Dermis microvascular lymphatic vessel endothelial cell (primary cell): Measurements from ENCODE around the gene ADAP1. TPM values are rescaled to one million over a fixed set of nuclear protein-coding genes. Genes with fewer than 3 reads are reported as not detected.

ENCODE experiments used
- DNase-seq, 2 donors: peaks; one replicate each; pipeline versions ENCODE4 v3.0.0 to v3.0.0-alpha.2; 2010; ENCODE audit warnings: low read depth in 2 of 2
- total RNA-seq: library from RNA; depleted of rRNA; stranded (reverse); fragments of >200 nt; gene quantifications from 2 replicates; pipeline ENCODE4 v1.2.1, GENCODE V29; 2014

The ADAP1 gene
- total RNA-seq, 1 donor from 2014 or later = 1.8 TPM

DNA sequence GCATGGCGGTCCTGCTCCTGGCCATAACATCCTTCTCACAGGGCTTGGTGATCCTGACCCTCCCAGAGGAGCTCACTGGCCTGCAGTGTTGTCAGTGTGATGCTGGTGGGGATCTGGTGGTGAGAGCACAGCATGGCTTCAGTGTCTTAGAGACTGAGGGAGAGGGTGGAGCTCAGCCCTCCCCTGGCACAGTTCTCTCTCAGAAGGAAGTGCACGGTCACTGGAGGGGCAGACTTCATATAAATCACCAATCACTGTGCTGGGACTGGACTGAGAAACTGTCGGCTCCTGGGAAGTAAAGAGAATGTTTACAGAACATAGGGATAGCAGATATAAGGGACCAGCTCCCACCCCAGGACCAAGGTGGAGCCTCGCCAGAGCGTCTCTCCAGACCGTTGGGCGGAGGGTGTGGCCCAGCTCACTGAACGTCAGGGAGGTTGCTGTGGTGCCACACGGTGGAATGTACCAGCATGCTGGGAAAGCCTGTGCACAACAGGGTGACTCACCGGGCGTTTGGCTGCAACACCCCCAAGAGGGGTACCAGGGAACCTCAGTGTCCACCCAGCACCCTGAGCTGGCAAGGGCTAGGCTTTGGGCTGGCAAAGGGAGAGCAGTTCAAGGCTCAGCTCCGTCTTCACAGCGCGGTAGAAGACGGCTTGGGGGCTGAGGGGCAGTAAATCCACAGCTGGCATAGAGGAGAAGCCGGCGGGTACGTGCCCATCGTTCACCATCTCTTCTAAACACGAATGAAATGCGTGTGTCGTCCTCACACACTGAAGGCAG is 86.9 kb downstream of the ADAP1 start:
- DNase-seq = peak in 1 of 2 donors; percentile 22

DNA sequence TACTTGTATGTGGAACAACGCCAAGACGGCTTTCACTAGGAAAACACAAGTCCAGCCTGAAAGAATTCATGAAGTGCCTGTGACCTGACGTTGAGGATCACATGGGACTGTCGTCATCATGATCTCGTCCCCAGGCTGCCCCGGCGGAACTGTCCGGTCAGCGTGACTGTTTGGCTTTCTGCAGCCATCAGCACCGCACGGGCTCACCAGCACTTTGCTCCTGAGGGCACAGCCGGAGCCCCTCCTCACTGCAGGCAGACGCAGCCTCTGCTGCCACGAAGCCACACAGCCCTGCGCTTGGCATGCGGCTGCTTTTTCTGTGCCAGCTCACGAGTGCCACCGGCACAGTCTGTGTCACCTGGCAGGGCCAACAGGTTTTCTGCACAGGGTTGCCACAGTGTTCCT is 87.5 kb downstream of the ADAP1 start:
- DNase-seq = peak; percentile 43

DNA sequence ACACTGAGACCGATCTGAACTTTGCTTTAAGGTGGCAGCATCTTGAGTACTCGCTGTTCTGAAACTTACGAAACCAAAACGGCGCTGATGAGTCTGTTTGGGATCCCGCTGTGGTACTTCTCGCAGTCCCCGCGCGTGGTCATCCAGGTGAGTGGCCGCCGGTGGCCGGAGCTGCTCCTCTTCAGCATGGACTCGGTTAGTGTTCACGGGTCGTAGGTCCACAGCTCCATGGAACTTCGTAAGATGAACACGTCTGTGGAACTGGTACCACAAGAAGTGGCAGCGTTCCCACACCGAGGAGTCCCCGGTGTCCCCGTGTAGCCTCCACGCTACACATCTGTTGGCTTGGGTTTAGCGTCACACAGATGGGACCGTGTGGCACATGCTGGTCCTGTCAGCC is 88.6 kb downstream of the ADAP1 start:
- no peak for DNase-seq

DNA sequence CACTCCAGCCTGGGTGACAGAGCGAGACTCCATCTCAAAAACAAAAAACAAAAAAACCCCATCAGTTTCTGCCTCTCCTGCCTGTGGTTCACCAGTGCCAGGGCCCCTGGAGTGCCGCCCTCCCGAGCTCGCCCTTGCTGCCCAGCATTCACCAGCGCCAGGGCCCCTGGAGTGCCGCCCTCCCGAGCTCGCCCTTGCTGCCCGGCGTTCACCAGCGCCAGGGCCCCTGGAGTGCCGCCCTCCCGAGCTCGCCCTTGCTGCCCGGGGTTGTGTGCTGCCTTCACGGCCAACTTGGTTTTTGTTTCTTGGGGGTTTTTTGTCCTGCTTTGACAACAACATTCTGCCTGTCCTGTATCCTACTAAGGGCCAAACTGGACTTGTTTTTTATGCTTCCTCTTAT is 91.4 kb downstream of the ADAP1 start:
- DNase-seq = no peak

DNA sequence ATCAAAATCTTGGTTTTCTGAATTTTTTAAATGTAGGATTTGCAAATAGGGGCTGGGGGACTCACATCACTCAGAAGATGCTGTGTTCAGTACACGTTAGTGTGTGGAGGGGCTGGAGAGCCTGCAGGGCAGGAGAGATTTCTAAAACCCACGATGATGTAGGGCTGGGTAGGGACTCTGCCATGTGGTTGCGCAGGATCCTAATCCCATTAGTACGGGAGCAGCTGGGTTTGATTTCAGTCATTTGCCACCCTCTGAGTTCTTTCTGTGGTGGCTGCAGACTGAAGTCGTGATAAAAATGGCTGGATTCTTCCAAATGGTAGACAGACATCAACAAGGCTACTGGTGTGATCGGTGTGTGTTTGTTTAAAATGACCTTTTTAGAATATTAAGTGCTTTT is 92.3 kb downstream of the ADAP1 start:
- no peak for DNase-seq

DNA sequence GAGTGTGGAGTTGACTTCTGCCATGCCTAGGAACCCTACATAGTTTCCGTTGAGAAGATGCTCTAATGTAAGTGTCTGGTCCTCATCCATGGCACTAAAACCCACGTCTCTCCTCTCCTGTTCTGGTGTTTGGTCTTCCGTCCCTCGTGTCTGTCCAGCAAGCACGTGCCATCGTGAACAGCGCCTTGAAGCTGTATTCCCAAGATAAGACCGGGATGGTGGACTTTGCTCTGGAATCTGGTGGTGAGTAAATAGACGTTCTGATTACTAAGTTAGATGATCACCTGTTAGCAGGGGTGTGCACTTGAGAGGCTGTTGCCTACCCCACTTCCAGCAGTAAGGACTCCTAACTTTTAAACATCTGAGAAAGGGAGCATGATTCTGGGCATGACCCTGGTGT is 93.3 kb downstream of the ADAP1 start:
- DNase-seq = no peak

DNA sequence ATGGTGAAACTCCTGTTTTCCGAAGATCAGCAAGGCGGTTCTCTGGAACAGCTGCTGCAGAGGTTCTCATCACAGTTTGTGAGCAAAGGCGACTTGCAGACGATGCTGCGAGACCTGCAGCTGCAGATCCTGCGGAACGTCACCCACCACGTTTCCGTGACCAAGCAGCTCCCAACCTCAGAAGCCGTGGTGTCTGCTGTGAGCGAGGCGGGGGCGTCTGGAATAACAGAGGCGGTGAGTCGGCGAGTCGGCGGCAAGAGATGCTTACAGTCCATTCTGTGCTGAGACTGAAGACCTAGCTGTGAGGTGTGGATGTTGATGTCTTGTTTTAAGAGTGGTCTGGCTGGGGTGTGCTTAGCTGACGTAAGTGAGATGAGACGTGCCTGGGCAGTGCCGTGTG is 94.3 kb downstream of the ADAP1 start:
- no peak for DNase-seq

DNA sequence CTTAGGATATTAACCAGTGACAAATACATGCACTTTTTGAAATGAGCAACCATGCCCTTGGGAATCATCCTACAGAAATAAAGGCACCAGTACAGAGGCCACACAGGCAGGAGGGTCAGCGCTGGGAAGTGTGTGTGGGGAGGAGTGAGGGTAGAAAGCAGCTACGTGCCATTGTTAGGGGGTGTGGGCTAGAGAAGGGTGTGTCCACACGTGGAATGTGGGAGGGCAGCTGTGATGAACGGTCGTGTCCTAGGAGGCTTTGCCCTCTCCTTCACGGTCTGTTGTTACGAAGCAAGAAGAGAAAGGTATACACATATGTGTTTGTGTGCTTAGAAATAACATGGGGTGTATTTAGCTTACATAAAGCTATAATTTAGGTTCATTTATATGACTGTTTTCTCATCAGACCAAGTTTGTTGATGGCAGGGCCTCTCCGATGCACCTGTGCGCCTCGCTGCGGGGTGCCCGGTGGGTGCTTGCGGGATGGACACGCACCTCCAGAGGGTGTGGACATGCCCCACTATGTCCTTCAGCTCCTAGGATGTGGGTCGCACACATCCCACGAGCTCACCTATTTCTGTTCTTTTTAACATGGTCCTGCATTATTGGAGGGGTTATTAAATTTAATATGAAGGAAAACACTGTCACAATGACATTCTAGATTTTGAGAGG is 95.0 kb downstream of the ADAP1 start:
- no peak for DNase-seq

DNA sequence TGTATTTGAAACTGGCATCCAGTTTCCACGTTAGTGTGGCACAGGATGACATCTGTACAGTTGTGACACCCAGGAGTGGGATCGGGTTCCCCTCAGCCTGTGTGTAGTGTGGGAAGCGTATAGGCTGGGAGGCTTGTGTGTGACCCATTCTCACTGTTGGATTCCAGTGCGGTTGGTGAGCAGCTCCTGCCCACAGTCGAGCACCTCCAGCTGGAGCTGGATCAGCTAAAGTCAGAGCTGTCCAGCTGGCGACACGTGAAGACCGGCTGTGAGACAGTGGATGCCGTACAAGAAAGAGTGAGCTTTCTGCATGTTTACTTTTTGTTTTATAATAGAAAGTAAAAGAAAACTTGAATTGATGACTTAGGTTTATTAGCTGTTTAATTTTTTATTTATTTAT is 96.8 kb downstream of the ADAP1 start:
- DNase-seq = no peak

DNA sequence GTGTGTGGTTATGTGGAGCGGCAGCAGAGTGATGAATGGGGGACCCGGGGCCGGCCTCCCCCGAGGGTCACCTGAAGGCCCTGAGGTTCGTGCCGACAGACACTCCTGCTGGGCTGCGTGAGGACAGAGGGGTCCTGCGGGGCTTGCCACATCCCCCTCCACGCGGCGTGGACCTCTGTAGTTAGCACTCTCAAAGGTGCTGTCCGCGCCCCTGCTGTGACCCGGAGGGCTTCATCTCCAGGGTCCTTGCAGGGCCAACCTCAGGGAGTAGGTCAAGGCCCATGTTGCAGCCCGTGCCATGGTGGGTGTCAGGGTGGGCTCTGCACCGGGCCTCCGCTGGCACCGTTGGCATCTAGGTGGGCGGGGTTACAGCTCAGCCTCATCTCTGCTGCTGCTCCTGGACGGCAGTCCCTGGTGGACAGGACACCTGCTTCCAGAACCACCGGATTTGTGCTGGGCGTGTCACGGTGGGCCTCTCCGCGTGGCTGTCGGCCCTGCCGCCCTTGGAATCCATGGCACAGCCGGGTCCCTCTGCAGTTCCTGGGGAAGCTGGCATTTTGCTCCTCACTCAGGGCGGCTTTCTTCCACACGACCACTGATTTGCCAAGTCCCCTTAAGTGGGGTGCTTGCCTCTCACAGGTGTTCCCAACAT is 97.9 kb downstream of the ADAP1 start:
- DNase-seq = no peak

DNA sequence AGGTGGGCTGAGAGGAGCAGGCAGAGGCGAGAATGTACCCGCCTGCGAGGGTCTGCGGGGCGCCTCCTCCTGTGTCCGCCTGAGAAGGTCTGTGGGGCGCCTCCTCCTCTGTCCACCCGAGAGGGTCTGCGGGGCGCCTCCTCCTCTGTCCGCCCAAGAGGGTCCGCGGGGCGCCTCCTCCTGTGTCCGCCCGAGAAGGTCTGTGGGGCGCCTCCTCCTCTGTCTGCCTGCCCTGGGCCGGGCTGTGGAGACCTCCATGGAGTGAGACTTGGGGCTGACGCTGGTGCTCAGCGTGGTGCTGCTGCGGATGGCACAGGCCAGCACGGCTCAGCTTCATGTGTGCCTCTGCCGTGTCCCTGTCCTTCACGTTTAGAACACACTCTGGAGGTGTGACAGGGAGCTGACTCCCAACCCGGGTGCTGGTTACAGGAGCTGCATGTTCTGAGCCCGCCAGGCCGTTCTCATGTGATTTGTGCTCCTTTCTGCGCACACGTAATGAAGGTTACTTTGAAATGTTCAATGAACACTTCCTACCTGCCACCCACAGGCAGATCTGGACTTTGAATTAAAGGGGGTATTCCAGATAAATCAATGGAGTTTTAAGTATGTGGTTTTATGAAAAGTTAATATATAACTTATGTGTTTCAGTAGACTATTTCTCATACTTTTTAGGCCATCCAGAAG is 98.7 kb downstream of the ADAP1 start:
- no peak for DNase-seq

DNA sequence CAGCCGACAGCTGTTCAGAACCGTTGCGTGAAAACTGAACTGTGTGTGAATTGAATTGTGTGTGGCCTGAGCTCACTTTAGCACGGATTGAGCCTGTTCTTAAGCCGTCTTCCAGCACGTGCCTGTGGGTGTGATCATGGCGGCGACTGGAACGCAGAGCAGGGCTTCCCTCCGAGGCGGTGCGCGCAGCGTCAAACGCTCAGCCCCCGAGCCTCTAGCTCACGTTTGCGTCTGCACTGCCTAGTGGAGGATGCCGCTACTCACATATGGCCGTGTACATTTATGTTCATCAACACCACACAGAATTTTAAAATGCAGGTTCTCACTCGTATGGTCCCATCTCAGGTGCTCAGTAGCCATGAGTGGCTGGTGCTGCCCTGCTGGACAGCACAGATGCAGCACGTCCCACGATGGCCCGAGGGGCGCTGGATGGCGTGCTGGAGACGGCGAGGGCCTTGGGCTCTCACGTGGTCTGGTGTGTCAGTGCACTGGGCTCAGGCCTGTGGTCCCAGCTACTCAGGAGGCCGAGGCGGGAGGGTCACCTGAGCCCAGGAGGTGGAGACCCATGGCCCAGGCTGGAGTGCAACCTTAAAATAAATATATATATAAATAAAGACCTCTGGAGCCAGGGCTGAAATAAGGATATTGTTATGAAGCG is 100.2 kb downstream of the ADAP1 start:
- no peak for DNase-seq

DNA sequence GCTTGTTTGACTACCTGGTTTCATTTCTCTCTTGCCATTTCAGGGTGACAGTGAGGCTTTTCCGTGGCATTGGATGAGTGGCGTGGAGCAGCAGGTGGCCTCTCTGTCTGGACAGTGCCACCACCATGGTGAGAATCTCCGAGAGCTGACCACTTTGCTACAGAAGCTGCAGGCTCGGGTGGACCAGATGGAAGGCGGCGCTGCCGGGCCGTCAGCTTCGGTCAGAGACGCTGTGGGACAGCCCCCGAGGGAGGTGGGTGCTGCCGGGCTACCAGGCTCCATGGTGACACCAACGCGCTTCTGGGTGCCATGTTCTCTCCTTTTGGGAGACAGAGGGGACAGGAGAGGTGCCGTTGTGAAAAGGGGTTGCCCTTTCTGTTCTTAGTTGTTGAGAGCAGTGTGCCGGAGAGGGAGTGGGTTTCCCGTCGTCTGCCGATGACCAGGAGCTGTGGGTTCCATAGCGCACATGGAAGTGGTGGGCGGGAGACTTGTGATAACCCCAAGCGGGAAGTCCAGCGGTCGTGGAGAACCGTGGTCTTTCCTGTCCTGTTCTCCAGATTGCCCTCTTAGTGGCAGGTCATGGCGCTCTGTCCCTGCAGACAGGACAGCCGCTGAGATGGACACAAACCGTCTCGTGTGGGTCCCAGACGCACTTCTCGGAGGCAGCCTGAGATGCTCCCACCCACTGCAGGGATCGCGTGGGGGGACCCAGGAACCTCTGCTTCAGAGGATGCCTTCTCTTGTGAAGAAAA is 100.9 kb downstream of the ADAP1 start:
- no peak for DNase-seq

DNA sequence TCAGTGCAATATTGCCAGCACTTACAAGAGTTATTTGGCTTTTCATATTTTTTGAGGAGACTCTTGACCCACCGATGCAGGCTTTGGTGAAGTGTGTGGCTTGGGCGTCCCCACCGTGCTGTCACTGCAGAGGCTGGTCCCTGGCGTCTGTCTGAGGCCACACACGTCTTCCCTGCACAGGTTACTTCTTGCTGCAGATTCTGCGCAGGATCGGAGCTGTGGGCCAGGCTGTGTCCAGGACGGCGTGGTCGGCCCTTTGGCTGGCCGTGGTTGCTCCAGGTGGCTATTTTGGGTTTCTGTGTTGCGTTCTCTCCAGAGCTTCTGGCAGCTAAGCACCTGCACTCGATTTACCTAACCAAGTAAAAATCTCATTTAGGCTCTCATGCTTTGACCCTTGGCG is 103.3 kb downstream of the ADAP1 start:
- no peak for DNase-seq

DNA sequence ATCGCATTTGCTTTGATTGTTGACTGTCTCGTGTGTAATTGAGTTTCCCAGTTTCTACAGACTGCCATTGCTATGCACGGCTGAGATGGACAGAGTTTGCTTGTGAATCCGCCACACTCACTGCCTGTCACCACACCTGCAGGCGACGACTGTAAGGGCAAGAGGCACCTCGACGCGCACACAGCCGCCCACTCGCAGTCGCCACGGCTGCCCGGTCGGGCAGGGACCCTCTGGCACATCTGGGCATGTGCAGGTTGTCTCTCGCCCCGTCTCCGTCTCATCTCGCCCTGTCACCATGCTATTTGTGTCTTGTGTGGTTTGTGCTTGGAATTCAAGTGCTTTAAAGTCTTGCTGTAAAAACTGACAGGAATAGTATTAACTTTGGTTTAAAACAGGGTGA is 104.7 kb downstream of the ADAP1 start:
- DNase-seq = no peak

DNA sequence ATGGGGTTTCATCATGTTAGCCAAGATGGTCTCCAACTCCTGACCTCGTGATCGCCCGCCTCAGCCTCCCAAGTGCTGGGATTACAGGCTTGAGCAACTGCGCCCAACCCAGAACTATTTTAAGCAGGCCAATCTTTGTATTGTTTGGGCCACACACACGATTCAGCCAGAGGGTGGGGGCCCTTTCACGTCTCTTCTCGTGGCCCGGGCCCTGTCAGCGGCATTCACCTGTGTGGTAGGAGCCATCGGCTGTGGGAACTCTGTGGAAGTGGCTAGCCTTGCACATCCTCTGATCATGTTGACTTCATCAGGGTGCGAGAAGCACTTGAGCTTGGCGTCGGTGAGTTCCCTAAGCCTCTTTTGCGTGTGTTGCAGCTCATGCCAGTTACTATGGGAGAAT is 105.3 kb downstream of the ADAP1 start:
- no peak for DNase-seq

Other genes starting within 250 kb of the ADAP1 start
- gene DNAAF5, start 228.0 kb downstream of the ADAP1 start, total RNA-seq = 14.4 and 18.8 TPM in 2 replicates
- gene PRKAR1B, start 227.4 kb downstream of the ADAP1 start, total RNA-seq = 39.5 and 74.2 TPM in 2 replicates
- 132 and 134 TPM in 2 replicates for gene SUN1, start 122.2 kb downstream of the ADAP1 start, total RNA-seq
- 30.3 and 43.0 TPM in 2 replicates for gene GET4, start 78.1 kb downstream of the ADAP1 start, total RNA-seq
- 4.2 and 6.6 TPM in 2 replicates for gene COX19, start 20.9 kb upstream of the ADAP1 start, total RNA-seq
- not detected in 2 replicates for gene CYP2W1, start 28.5 kb upstream of the ADAP1 start, total RNA-seq
- 25.5 and 29.2 TPM in 2 replicates for gene GPR146, start 89.9 kb upstream of the ADAP1 start, total RNA-seq
- gene GPER1, start 133.4 kb upstream of the ADAP1 start, total RNA-seq = 1.5 and 2.3 TPM in 2 replicates
- gene ZFAND2A, start 205.5 kb upstream of the ADAP1 start, total RNA-seq = 10.0 and 15.4 TPM in 2 replicates